Right lung (tissue), 10 donors: ENCODE results near the gene TBC1D22A. TPM values are rescaled to one million over a fixed set of nuclear protein-coding genes. Genes with fewer than 3 reads are reported as not detected.
"Not testable (repeated sequence)": the region's sequence is repeated elsewhere in the genome, so short reads cannot be mapped to it uniquely, and the experiment has no call there.

Source experiments
- DNase-seq, 2 donors: peaks; one replicate each; pipeline ENCODE4 v3.0.0-alpha.2; 2013
- long read RNA-seq, 8 donors: transcript quantifications; one replicate each; lab custom pipeline, GENCODE V29; 2026
- polyA plus RNA-seq, 5 donors: library from polyadenylated mRNA; unstranded; fragments of 120-200 nt; gene quantifications; one replicate each; pipeline versions ENCODE4 v1.2.1 to v1.2.3, GENCODE V29; 2013; ENCODE audit warnings: inconsistent platforms in 1 of 5, low replicate concordance in 1 of 5; ENCODE audit not compliant: insufficient read length in 5 of 5, insufficient read depth in 1 of 5

TBC1D22A gene
- 10 to 100 TPM; 13.9 to 17.6 (median 16.2) TPM for polyA plus RNA-seq
- long read RNA-seq, donor 1, partial matches to known transcripts: 5 of 5 reads
- long read RNA-seq, donor 1, other reads (novel, unspliced or antisense): 0 of 5 reads
- long read RNA-seq, donor 2, partial matches to known transcripts: 0 of 4 reads
- long read RNA-seq, donor 2, other reads (novel, unspliced or antisense): 0 of 4 reads
- long read RNA-seq, donor 3, partial matches to known transcripts: 0 of 2 reads
- long read RNA-seq, donor 3, other reads (novel, unspliced or antisense): 0 of 2 reads
- long read RNA-seq, donor 4, partial matches to known transcripts: 0 of 2 reads
- long read RNA-seq, donor 4, other reads (novel, unspliced or antisense): 0 of 2 reads
- long read RNA-seq, donor 5, partial matches to known transcripts: 0 of 3 reads
- long read RNA-seq, donor 5, other reads (novel, unspliced or antisense): 0 of 3 reads
- long read RNA-seq, donor 6, partial matches to known transcripts: 0 of 4 reads
- long read RNA-seq, donor 6, other reads (novel, unspliced or antisense): 0 of 4 reads
- long read RNA-seq, donor 7, partial matches to known transcripts: 0 of 4 reads
- long read RNA-seq, donor 7, other reads (novel, unspliced or antisense): 0 of 4 reads
- long read RNA-seq, donor 8, partial matches to known transcripts: 0 of 2 reads
- long read RNA-seq, donor 8, other reads (novel, unspliced or antisense): 0 of 2 reads

DNA sequence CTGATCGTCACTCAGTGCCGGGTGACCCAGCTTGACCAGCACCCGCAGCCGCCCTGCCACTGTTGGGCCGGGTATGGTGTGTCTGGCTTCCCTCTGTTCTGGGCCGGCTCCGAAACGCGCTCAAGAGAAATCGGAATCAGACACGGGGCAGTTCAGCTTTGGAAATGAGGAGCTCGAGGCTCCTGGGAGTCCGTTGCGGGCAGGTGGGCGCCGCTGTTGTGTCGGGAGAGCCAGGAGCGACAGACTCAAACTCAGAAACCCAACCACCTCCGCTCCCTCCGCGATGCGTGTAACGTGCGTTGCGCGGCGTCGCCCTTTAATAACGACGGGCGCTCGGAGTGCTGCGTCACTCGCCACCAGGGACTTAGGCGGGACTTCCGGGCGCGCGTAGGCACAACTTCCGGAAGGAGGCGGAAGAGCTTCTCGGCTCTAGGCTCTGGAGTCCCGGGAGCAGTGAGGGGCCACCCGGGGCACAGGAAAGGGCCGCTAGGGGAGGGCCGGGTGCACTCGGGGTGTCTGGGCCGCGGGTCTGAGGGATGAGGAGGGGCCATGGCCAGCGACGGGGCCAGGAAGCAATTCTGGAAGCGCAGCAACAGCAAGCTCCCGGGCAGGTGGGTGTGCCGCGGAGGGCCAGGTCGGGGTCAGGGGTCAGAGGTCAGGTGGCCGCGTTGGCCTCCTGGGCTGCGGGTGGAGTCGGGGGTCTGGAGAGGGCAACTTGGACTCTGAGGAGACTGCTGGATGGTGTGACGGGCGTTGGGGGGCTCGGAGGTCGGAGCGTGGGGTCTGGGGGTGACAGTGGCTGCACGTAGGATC is at the start of gene TBC1D22A:
TBC1D22A (plus strand) TSS at position 413 of the 813 bp plus-strand sequence; CDS start at position 550, 137 bp downstream.
- DNase-seq: peak; percentile 92 to 93

GRCh38 chr22:46714550-46714949 is 47.9 kb upstream of the TBC1D22A start:
- DNase-seq: peak in 1 of 2 donors; percentile 43

DNA sequence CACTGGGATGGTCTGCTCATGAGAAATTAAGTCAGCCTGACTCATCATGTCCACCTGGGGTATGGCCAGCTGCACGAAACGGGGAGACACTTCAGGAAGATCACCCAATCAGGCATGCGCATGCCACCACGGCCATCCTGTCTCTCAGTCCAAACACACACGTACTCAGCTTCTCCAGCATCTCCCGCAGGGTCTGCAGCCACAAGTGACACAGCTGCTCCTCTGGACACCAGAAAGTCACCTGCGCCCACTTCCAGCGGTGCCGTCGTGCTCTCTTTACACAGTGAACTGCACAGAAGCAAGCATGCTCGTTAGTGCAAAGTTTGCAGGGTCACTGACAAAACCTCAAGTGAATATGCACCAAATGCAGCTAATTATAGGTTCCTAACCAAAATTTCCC is 42.5 kb upstream of the TBC1D22A start:
- DNase-seq: no peak

GRCh38 chr22:46721501-46722085 is 40.9 kb upstream of the TBC1D22A start:
- no peak for DNase-seq

GRCh38 chr22:46723882-46724281 is 38.6 kb upstream of the TBC1D22A start:
- DNase-seq: no peak

GRCh38 chr22:46725096-46725495 is 37.4 kb upstream of the TBC1D22A start:
- DNase-seq: no peak

GRCh38 chr22:46726066-46726985 is 36.1 kb upstream of the TBC1D22A start:
- DNase-seq: no peak

DNA sequence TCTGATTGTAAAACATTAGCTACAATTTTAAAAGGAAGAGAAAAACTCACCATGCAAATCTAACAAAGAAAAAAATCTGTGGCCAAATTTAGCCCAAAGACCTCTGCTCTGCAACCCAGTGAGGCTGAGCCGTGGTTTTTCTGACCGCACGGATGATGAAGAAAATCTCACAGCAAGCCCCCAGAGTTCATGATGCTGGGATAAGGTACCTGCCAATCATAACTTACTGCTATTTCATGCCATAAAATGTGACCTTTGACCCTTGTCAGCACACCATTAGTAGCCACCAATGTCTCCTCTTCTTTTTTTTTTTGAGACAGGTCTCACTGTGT is 35.5 kb upstream of the TBC1D22A start:
- DNase-seq: no peak

- DNase-seq: no peak
Measured at GRCh38 chr22:46727813-46728364, 34.6 kb upstream of the TBC1D22A start.

- DNase-seq: no peak
Measured at GRCh38 chr22:46728470-46728869, 34.0 kb upstream of the TBC1D22A start.

- no peak for DNase-seq
Measured at GRCh38 chr22:46730568-46731245, 31.7 kb upstream of the TBC1D22A start.

GRCh38 chr22:46731246-46732040 is 31.0 kb upstream of the TBC1D22A start:
- DNase-seq: no peak

- DNase-seq: no peak
Measured at GRCh38 chr22:46732041-46732379, 30.4 kb upstream of the TBC1D22A start.

GRCh38 chr22:46732513-46732912 is 29.9 kb upstream of the TBC1D22A start:
- DNase-seq: no peak

GRCh38 chr22:46734213-46734722 is 28.2 kb upstream of the TBC1D22A start:
- DNase-seq: not testable (repeated sequence)

DNA sequence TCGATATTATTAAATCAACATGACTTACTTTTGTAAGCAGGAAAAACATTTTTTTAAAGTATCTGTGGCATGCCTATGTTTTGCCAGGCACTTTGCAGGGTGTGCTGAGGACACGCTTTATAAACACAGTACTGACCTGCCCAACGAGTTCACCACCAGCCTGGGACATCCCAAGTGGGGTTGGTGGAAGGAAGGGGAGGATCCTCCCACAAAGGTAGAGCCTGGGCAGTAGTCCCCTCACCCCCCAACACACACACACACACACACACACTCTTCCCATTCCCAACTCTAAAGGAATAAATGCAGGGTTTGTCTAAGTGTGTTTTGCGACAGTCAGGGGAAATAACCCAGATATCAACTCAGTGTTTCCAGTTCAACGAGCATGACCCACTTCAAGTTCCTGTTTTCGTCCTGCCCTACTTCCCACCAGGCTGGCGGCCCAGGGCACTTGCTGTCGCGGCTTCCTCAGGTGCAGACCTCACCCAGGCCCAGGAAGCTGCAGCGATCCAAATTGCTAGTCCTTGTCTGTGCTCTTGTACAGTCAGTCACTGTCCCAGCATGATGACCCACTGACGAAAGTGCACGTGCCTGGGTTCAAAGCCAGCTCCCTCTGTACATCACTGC is 27.5 kb upstream of the TBC1D22A start:
- no peak for DNase-seq

- DNase-seq: no peak
Measured at GRCh38 chr22:46735747-46736608, 26.5 kb upstream of the TBC1D22A start.
